Stimulated activated CD4-positive, alpha-beta T cell treated with anti-CD3 and anti-CD28 coated beads, TNF-alpha, amount 100 ng/mL, for 48 hours (primary cell): Measurements from ENCODE around the gene ERN1.

Source experiments
- DNase-seq, 3 donors: peaks; one replicate each; pipeline ENCODE4 v3.0.0-alpha.2; 2020; ENCODE audit warnings: low read depth in 3 of 3

The ERN1 gene

GRCh38 chr17:64110379-64111152, 19.4 kb downstream of the ERN1 start:
- no peak for DNase-seq

- no peak for DNase-seq
Observed at GRCh38 chr17:64109400-64109799, 20.5 kb downstream of the ERN1 start.

GRCh38 chr17:64107500-64108236, 22.3 kb downstream of the ERN1 start:
- DNase-seq = no peak

GRCh38 chr17:64106918-64107317, 23.0 kb downstream of the ERN1 start:
- DNase-seq = no peak

GRCh38 chr17:64103391-64104364, 26.3 kb downstream of the ERN1 start:
- DNase-seq = no peak

- no peak for DNase-seq
Observed at GRCh38 chr17:64102627-64103390, 27.1 kb downstream of the ERN1 start.

GRCh38 chr17:64099543-64099942, 30.4 kb downstream of the ERN1 start:
- no peak for DNase-seq

- no peak for DNase-seq
Observed at GRCh38 chr17:64097196-64097936, 32.6 kb downstream of the ERN1 start.

GRCh38 chr17:64096037-64096436, 33.9 kb downstream of the ERN1 start:
- no peak for DNase-seq

GRCh38 chr17:64095144-64095882, 34.6 kb downstream of the ERN1 start:
- no peak for DNase-seq

GRCh38 chr17:64094412-64094811, 35.5 kb downstream of the ERN1 start:
- DNase-seq = no peak

GRCh38 chr17:64092952-64093451, 36.9 kb downstream of the ERN1 start:
- DNase-seq = no peak

- no peak for DNase-seq
Observed at GRCh38 chr17:64092113-64092512, 37.8 kb downstream of the ERN1 start.

GRCh38 chr17:64091571-64091970, 38.4 kb downstream of the ERN1 start:
- no peak for DNase-seq

- DNase-seq = no peak
Observed at GRCh38 chr17:64091116-64091515, 38.8 kb downstream of the ERN1 start.

- no peak for DNase-seq
Observed at GRCh38 chr17:64090144-64090543, 39.8 kb downstream of the ERN1 start.

GRCh38 chr17:64087252-64088005, 42.5 kb downstream of the ERN1 start:
- no peak for DNase-seq

GRCh38 chr17:64085650-64086005, 44.3 kb downstream of the ERN1 start:
- no peak for DNase-seq
